CD4-positive, alpha-beta T cell treated with Interleukin-21 for 1 hour (primary cell): ENCODE measurements around the gene RWDD4.

Experiments
- DNase-seq: peaks from one replicate; pipeline ENCODE4 v3.0.0-alpha.2; 2020

RWDD4 gene

DNA sequence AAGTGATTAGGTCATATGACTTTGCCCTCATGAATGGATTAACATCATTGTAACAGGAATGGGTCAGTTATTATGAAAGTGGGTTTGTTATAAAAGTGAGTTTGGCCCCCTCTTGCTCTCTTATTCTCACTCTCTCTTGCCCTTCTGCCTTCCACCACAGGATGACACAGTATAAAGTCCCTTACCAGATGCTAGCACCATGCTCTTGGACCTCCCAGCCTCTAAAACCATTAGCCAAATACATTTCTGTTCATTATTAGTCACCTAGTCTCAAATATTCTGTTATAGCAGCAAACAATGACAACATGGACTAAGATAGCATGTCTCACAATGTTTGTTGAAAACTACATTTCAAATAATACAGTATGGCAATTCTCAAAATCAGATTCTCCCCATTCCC is 59.7 kb downstream of the RWDD4 start:
- DNase-seq: no peak

DNA sequence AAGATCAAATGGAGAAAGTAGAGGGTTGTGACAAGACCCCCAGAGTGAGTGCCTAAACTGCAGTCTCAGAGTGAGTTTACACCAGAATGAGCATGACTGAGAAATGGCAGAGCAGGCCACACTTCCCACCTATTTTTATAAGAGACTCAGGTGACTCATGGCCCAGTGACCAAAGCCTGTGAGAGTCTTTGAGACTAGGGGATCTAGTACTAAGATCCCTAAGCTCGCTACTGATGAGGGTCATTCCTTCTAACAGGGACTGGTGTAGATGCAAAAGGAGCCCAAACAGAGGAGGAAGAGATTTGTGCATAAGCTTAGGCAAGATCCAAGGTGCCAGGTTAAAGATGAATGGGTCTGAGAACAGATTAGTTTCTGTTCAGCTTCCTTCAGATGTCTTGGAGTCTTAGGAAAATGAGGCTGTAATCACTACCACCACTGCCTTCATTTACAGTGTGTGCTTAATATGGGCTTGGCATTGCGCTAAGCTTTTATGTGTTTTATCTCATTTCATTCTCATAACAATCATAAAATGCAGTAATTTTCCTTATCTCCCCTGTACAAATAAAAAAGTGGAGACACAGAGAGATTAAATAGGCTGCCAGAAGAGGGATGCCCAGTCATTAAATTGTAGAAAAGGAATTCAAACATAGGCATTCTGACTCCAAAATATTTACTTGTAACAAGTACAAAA is 62.8 kb downstream of the RWDD4 start:
- no peak for DNase-seq

DNA sequence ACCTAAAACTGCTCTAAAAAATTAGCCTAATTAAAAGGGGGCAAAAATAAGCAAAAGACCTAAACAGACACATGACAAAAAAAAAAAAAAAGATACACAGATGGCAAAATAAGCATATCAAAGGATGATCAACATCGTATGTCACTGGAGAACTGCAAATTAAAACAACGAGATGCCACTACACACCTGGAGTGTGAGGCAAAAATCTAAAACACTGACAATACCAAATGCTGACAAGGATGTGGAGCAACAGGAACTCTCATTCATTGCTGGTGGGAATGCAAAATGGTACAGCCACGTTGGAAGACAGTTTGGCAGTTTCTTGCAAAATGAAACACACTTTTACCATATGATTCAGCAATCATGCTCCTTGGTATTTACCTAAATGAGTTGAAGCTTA is 64.2 kb downstream of the RWDD4 start:
- DNase-seq: no peak

DNA sequence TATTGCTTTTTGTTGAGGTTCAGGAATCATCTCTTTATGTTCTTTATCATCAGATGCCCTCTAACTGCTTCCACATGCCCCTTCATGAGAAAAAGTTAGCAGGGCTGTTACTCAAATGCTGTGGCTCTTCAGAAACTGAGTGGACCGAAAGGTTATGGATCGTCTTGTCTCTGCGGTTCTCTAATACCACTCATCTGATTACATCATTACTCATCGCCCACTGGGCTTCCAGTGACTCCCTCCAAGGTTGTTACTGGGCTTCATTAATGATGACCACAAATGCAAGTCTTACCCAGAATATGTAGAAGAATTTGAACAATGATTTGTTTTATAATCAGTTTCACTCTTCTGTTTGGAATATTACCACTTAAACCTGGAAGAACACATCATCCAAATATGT is 67.7 kb downstream of the RWDD4 start:
- DNase-seq: no peak
